ENCODE measurements around the gene SETDB1.

The SETDB1 gene

GRCh38 chr1:150976879-150977694 lies 50.9 kb downstream of the SETDB1 start:
- DNase-seq = peak; percentile 81

DNA sequence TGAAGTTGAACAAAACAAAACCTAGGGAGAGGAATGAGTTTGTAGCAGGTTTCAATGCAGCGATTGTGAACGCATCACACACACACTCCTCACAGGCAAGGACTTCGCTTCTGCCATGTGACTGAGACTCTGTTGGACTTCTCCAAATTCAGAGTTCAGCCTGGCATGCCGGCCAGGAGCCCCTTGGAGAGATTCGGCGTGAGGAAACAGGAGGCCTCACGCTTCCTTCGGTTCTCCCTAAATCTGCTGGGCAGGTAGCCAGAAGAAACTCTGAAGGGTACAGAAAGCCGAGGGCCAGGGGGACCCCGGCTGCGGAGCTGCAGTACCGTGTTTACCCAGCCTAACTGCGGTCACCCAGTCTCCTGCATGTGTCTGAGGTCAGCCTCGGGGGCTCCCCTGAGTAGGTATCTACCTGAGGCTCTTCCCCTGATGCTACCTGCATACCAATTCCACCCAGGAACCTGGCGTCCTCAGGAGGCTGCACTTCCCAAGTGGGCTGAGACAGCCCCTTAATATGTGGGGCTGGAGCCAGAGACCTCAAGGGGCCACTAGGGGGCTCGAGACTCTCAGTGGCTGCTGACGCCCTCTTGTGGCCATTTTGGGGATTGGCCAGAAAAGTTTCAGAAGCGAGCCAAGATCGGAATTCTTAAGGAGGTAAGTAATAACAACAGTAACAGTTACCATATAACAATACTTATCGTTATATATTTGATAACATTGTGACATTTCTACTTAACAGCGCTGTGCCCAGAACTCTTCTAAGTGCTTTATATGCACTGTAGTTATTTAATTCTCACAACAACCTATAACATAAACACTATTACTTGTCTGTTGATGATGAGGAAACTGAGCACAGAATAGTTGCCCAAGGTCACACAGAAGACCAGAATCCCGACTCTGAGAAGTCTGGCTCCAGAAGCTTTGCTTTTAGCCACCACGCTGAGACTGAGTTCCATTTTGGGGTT lies 53.2 kb downstream of the SETDB1 start:
- peak; percentile 82 for DNase-seq

GRCh38 chr1:150981177-150981804 lies 55.1 kb downstream of the SETDB1 start:
- DNase-seq = peak; percentile 14

- DNase-seq = no peak
Measured at GRCh38 chr1:150981805-150982712, 55.9 kb downstream of the SETDB1 start, which contains the start of gene ANXA9. Gene ANXA9 (plus strand): TSS chr1:150982292. CDS start chr1:150983106, 814 bp downstream.

DNA sequence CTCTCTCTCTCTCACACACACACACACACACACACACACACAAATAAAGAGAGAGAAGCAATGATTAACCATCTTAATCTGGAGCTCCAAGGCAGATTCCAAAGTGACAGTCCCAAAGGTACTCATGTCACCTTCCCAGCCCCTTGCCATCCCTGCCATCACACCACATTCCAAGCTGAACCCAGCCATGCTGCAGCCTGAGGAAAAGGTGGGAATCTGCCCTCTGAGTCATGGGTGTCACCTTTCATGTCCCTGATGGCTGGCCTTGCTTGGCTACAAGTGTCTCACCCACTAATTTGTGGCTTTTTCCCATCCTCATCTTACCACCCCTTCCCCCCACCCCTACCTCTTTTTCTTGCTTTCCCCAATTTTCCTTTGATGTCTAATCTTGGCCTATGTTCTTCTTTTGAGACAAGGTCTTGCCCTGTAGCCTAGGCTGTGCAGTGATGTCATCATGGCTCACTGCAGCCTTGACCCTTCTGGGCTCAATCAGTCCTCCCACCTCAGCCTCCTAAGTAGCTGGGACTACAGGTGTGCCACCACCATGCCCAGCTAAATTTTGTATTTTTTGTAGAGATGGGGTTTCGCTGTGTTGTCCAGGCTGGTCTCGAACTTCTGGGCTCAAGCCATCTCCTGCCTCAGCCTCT lies 59.1 kb downstream of the SETDB1 start:
- no peak for DNase-seq

GRCh38 chr1:150987924-150988323 lies 61.8 kb downstream of the SETDB1 start:
- no peak for DNase-seq

- DNase-seq = no peak
Measured at GRCh38 chr1:150992626-150993025, 66.5 kb downstream of the SETDB1 start.

DNA sequence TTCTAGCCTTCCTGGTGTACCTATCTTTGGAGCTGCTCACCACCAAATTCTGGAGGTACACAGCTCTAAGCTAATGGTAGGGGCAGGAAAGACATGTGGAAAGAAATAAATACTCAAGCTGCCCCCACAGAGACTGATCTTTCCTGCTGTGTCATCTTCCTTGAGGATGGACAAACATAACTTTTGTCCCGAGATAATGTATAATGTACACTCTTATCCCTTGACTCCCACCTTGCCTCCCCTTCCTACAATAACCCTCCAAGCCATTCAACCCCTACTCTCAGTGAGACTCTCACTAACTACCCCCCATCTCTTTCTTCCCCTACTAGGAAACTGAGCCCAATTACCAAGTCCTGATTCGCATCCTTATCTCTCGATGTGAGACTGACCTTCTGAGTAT lies 68.1 kb downstream of the SETDB1 start:
- no peak for DNase-seq

- DNase-seq = no peak
Measured at GRCh38 chr1:150995460-150995859, 69.3 kb downstream of the SETDB1 start.

GRCh38 chr1:150995896-150996295 lies 69.7 kb downstream of the SETDB1 start:
- no peak for DNase-seq

DNA sequence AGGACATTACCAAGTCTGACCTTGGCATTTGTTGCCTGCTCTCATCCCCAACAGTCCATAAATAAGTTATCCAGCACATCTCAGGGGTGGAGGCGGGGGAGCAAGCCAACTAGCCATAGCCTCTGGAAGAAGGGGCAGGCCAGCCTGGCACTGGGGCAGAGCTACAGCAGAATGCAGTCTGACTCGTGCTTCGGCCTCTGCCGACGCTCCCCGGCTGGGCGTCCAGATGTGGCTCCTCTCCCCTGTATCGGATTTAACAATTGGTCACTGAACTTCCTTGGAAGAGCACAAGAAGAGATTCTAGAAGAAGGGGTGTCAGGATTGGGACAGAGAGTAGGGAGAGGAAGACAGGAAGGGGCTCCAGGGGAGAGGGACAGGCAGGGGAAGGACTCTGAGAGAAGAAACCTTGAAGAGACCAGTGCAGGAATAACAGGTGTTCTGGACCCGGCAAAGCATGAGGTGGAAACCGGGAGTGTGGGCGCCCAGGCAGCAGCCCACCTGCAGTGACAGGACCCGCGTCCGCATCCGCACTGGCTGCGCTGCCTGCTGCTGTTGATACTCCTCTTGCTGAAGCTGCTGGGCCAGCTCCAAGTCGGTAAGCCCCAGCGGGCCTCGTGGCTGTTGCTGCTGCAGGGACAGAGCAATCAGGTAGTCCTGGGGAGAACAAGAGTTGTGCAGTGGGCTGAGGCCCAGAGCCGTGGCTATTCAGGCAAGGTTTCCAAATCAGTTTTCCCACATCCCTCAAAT lies 71.1 kb downstream of the SETDB1 start:
- DNase-seq = no peak

- no peak for DNase-seq
Measured at GRCh38 chr1:150997949-150998348, 71.8 kb downstream of the SETDB1 start.

- DNase-seq = peak; percentile 35
Measured at GRCh38 chr1:150999051-150999674, 73.0 kb downstream of the SETDB1 start.

DNA sequence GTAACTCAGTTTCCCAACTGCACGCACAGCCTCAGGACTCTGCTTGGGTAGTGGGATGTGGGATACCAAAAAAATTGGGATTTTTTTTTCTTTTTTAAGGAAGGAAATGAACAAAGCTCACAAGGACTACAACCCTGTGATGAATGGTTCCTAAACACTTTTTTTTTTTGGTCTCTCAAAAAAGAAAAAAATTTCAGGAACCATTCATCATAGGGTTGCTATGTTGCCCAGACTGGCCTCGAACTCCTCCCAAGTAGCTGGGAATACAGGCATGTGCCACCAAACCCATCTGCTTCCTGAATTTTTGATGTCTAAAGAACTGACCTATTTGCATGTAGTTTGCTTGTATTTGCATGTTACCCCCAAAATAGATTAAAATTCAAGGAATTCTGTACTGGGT lies 73.8 kb downstream of the SETDB1 start:
- no peak for DNase-seq

DNA sequence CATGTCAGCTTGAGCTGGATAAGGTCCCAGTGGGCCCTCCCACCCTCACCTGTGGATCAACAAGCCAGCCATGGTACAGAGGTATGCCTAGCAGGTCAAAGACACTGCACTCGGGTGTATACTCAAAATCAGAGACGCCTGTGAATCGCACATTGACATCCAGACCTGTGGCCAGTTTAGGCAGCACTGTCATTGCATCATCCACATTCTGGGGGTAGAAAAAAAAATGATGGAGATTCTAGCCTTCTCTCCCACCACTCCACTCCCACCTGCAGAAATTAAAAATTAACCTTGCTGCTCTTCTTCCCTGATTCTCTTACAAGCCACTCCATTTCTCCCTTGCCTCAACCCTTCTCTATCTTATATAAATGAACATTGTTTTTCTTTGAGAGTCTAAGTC lies 74.2 kb downstream of the SETDB1 start:
- DNase-seq = no peak

GRCh38 chr1:151001602-151002001 lies 75.4 kb downstream of the SETDB1 start:
- no peak for DNase-seq

DNA sequence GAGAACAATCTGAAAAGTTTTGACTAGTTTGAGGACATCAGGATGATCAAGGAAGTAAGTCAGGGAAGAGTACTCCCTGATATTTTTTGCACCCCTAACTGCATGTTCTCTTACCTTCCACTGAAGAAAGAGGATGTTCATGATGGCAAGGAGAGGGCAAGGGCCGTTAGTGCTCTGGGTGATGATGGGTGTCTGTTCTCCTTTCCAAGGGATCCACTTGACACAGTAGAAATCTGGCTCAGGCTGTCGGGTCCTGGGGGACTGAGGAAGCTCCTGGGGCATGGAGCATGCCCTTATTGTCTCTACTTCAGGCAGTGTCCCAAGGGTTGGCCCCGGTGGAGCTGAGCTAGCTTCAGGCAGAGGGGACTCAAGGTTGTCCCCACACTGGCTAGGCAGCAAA lies 75.9 kb downstream of the SETDB1 start:
- no peak for DNase-seq

DNA sequence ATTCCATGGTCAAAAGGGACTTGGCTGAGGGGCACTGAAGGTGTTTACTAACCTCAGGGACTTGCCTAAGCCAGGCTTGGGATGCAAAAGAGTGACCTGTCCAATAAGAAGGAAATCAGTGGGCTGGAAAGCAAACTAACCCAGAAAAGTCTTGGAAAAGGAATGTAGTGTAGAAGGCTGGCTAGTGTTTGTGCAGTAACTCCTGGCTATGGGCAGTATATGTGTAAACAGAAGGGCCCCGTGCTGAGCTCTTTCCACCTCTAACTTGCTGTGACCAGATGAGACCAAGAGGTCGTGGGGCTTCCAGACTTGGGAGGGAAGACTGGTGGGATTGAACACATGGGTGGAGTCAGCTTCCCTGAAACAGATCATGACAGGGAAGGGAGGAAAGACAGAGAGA lies 76.4 kb downstream of the SETDB1 start:
- no peak for DNase-seq

DNA sequence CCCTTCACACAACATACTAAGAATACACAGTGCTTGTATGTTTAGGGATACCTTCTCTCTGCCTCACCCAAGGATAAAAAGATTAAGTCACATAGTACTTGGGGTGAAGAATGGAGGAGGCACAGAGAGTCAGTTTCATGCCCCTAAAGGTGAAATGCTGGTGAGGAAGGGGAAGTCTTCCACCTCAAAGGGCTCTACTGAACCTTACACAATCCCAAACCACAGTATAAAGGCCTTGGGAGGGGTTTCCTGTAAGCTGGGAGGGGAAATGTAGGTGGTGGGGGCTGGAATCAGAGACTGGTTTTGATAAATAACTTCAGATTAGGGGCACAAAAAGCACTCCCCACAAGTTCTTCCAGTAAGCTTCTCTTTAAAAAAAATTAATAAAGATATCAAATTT lies 77.0 kb downstream of the SETDB1 start:
- no peak for DNase-seq

GRCh38 chr1:151005729-151006319 lies 79.7 kb downstream of the SETDB1 start:
- no peak for DNase-seq
